Dermis lymphatic vessel endothelial cell (primary cell): ENCODE results near the gene NFASC. TPM values are rescaled to one million over a fixed set of nuclear protein-coding genes. Genes with fewer than 3 reads are reported as not detected.

Experiments used
- total RNA-seq: library from RNA; depleted of rRNA; stranded (reverse); fragments of >200 nt; gene quantifications from 2 replicates; pipeline ENCODE4 v1.2.1, GENCODE V29; 2014

The NFASC gene
- 0.17 and 0.43 TPM in 2 replicates for total RNA-seq

DNA sequence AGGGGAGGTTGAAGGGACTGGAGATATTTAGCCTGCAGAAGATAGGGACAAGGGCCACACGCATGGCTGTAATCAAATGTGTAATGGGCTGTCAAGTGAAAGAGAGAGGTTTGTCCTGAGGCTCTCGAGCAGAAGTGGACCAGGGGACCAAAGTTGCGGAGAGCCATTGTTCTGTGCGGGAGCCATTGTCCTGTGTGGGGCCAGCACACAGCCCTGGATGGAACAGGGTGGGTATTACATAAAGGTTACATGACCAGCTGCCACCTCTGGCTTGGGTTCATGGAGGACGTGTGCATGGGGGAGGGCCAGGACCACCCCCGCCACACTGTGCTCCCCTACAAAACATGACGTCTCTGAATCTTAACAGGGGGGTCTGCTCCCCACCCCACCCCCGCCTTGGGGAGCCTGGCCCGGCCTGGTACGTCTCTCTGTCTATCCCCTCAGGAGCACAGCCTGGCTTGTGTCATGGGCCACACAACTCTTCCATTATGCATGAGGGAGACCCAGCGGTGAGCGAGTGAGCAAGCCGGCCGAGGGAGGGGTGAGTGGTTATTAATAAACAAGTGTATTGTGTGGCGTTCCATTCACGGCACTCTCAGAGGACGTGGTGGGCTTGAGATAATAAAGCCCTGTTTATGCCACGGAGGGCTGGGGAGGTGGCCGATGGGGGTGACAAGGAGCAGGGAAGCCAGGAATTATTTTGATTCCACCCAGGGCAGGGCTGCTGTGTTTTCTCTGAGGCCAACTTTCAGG lies at the start of gene NFASC:
NFASC (plus strand) TSS at position 703 of the 753 bp plus-strand sequence. CDS start 73,454 bp downstream, outside the sequence.

DNA sequence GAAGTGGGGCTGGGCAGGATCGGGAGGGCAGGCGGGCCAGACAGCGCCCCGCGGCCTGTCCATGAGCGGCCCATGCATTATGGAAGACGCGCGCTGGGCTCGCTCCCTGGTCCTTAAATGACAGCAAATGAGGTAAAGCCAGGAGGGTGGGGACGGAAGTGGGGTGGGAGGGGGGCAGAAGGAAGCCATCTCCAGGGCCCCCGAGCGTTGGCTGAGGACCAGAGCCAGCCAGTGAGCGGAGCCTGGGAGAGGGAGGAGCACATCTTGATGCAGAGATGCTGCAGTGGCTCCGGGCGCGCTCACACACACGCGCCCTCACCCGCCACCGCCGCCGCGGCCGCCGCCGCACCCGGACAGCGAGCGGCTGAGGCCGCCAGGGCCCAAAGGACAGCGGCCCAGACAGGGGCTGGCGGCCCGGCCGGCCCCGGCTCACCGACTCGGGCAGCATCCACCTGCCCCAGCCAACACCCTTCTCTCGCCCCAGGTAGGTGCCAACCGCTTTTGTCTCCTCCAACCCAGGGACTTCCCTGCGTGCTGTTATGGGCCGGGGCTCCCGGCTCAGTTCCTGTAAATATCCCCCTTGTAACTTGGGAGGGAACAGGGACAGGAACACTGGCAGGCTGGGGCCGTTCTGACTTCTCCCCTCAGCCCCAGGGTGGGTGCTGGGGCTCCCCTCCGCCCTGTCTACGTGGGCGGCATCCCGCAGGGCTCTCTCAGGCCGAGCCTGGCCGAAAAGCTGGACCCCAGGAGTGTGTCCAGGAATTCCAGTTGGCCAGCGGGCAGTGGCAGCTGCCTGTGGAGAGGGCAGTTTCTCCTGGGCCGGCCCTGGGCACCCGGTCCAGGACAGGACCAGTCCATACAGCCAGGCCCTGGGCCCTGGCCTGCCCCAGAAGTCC lies 172.5 kb downstream of the NFASC start, which contains the start of gene CNTN2:
CNTN2 (plus strand) TSS at position 302 of the 896 bp plus-strand sequence. CDS start 9,974 bp downstream, outside the sequence.

Other genes starting within 250 kb of the NFASC start
- not detected in 2 replicates for gene LRRN2, start 185.1 kb upstream of the NFASC start, total RNA-seq
- gene CNTN2, start 172.3 kb downstream of the NFASC start, total RNA-seq: not detected in 2 replicates
- 0.76 and 1.5 TPM in 2 replicates for gene TMEM81, start 213.6 kb downstream of the NFASC start, total RNA-seq